ENCODE data around the gene IFFO2.

The IFFO2 gene

GRCh38 chr1:18938008-18938706 is 18.3 kb downstream of the IFFO2 start:
- in situ Hi-C loops (cut with MboI; ENCODE audit: low sequenced_read_pairs): no loop called here

DNA sequence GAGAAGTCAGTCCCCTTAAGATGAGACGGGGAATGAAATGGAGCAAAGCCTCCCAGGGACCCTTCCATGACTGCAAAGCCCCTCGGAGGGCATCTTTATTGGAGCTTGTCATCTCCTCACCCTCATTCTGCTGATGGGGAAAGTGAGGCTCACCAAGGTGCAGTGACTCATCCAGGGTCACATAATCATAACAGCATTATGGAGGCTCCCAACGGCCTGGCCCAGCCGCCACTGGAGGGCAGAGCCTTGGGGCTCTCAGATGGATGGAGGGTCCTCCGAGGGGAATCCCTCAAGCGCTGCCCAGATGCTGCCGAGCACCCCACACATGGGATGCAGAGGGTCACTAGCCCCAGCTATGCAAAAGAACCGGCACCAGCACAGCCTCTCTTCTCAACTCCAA is 18.9 kb downstream of the IFFO2 start:
- in situ Hi-C loops (cut with MboI; ENCODE audit: low sequenced_read_pairs): no loop called here

DNA sequence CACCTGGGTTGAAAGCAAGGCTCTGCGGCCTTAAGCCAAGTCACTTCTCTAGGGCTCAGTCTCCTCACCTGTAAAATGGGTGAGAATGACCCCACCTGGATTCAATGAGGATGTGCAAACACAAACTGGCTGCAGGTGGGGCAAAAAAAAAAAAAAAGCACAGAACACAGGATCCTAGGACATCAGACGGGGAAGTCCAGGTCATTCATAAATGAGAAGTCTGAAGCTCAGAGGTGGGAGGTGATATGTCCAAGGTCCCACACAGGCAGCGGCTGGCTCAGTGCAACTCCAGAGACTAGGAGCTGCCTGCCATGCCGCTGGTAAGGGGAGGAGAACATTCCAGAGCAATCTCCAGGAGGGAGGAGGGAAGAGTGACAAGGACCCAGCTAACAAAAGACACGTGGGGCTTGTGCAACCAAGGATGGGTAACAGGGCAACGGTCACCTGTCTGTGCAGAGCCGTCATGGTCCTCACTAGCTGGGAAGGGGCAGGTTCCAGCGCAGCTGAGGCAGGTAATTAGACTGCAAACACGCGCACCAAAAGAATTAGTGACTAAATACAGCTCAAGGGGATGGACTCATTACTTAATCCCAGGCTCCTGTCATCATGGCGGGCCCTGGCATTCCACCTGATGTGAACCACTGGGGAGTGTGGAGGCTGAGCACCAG is 19.5 kb downstream of the IFFO2 start:
- in situ Hi-C loops (cut with MboI; ENCODE audit: low sequenced_read_pairs): no loop called here

DNA sequence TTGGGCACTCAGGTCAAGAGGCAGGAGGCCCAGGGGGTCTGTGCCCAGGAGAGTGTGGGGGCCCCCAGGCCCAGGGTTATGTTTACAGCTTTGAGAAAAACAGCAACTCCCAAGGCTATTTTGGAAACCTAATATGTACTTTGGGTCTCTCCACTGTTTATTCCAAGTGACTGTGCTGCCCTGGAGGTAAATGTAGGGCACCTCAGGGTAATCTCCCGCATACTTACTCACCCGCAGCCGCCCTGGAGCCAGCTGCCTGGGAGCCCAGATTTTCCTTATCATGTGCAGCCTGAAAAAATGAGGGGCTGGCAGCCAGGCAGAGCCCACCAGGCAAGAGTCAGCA is 20.0 kb downstream of the IFFO2 start:
- in situ Hi-C loops (cut with MboI; ENCODE audit: low sequenced_read_pairs): no loop called here

DNA sequence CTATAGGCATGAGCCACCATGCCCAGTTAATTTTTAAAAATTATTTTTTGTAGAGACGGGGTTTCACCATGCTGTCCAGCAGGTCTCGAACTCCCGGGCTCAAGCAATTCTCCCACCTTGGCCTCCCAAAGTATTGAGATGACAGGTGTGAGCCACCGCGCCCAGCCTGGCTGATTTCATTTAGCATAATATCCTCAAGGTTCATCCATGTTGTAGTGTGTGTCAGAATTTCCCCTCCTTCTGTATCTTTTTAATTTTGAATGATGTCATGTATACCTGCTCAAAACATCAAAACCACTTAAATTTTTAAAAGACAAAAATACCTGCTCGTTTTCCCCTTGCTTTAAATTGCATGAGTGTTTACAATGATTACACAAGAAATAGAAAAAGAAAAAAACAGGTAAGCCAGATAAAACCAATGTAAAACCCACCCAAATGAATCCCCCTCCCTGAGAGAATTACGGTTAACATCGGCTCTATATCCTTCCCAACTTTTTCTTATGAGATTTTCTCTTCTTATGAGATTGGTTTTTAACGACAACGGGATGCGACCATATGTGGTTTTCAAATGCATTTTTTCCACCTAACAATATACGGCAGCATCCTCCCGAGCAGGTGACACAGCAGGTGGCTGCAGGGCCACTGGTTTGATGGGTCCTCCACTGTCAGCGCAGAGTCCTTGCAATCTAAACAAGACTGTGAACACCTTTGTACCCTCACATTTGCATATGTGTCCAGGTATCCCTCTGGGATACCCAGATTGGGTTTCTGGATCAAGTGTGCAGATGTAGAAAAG is 22.1 kb downstream of the IFFO2 start:
- in situ Hi-C loops (cut with MboI; ENCODE audit: low sequenced_read_pairs): no loop called here

- in situ Hi-C loops (cut with MboI; ENCODE audit: low sequenced_read_pairs): no loop called here
Measured at GRCh38 chr1:18932879-18933278, 23.6 kb downstream of the IFFO2 start.

GRCh38 chr1:18932387-18932786 is 24.1 kb downstream of the IFFO2 start:
- in situ Hi-C loops (cut with MboI; ENCODE audit: low sequenced_read_pairs): no loop called here

DNA sequence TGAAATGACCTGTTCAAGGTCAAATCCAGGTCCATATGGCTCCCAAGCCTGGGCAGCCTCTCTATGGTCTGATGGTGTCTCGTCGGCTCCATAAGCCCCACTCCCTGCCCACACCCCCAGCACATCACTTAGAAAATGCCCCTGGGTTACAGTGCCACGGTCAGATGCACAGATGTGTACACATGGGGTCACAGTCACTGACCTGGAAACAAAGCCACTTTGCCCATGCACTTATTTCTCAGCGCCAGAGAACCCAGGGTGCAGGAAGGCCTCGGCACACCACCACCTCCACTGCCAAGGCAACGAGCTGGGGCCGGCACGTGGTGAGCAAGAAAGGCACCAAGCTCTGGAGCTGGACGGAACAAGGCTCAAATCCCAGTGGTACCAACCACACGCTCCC is 24.7 kb downstream of the IFFO2 start:
- in situ Hi-C loops (cut with MboI; ENCODE audit: low sequenced_read_pairs): no loop called here

GRCh38 chr1:18929686-18930085 is 26.8 kb downstream of the IFFO2 start:
- in situ Hi-C loops (cut with MboI; ENCODE audit: low sequenced_read_pairs): no loop called here

DNA sequence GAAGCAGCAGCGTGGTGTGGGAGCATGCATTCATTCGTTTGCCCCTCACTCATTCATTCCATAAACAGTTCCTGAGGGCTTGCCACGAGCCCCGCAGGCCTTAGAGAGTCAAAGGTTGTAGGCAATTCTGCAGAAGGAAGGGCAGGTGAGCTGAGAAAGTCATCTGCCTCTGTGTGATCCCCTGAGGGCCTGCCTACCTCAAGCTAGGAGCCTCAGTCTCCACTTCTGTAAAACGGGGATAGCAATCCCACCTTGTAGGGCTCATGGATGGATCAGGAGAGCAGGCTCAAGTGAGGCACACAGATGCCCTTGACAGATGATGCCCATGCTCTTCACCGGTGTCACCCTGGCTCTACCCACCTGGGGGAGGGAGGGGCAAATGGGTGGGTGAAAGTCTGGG is 27.5 kb downstream of the IFFO2 start:
- in situ Hi-C loops (cut with MboI; ENCODE audit: low sequenced_read_pairs): no loop called here

GRCh38 chr1:18928406-18928805 is 28.1 kb downstream of the IFFO2 start:
- in situ Hi-C loops (cut with MboI; ENCODE audit: low sequenced_read_pairs): no loop called here

- in situ Hi-C loops (cut with MboI; ENCODE audit: low sequenced_read_pairs): no loop called here
Measured at GRCh38 chr1:18927654-18928272, 28.7 kb downstream of the IFFO2 start.

GRCh38 chr1:18927082-18927653 is 29.3 kb downstream of the IFFO2 start:
- in situ Hi-C loops (cut with MboI; ENCODE audit: low sequenced_read_pairs): no loop called here

DNA sequence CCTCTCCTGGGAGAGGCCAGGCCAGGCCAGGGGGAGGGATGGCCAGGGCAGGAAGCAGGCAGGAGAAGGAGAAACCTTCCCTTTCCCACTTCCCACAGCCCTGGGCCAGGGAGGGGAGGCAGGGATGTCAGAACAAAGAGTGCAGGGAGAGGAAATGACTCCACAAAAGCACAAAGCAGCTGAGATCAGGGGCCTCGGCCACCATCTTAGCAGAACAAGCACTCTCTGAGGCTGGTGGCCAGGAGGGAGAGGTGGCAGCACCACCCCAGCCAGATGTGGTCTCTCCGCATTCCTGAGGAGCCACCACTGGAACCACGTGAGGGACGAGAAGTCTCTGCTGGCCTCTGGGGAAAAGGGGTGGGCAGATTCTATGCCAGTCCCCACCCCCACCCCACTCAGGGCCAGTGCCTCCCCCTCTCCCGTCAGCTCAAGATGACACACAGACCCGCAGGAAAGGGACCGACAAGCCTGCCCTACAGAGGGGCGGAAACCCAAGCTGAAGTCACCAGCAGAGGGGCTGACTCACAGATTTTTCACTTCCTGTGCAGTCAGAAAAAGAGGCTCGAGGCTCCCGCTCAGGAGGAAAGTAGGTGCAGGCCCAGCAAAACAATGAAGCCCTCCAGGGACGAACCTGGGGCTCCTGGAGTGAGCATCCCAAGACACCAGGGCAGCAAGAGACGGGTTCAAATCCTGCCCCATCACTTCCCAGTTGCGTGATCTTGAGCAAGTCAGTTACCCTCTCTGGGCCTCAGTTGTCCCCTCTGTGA is 30.0 kb downstream of the IFFO2 start:
- in situ Hi-C loops (cut with MboI; ENCODE audit: low sequenced_read_pairs): no loop called here

- in situ Hi-C loops (cut with MboI; ENCODE audit: low sequenced_read_pairs): no loop called here
Measured at GRCh38 chr1:18925279-18925678, 31.2 kb downstream of the IFFO2 start.

- in situ Hi-C loops (cut with MboI; ENCODE audit: low sequenced_read_pairs): no loop called here
Measured at GRCh38 chr1:18924221-18924691, 32.2 kb downstream of the IFFO2 start.

GRCh38 chr1:18923756-18924211 is 32.7 kb downstream of the IFFO2 start:
- in situ Hi-C loops (cut with MboI; ENCODE audit: low sequenced_read_pairs): no loop called here

DNA sequence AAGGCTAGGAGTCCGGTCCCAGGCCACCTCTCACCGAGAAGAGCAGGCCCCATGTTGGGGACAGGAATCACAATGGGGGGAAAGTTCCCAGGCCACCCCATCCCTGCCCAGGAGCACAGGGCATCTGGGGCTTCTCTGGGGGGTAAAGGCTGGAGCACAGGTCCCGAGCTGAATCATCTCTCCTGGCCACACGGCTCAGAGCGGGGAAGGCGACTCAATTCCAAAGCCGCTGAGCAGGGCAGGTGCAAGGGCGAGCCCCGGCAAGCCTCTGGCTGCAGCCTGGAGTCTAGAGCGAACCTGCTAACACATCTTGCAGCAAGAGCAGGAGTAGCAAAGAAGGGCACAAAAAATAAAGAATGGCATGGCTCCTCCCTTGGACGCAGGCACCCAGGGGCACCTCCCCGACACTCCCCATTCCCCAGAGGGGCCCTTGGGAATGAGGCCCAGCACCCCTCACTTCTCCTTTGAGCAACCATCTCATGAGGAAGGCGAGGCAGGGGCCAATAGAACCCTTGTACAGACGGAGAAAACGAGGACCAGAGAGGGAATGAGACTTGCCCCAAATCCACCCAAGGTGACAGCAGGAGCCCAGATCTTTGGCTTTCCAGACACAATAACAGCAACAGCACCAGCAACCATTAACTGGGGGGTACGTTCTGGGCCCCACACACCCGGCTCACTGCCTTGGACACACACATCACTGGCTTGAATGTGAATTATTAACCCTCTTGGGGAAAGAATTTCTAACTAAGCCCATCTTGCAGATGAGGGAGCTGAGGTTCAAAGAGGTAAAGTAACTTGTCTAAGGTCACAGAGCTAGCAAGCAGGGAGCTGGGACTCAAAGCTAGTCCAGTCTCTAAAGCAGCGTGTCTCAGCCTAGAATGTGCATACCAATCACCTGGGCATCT is 33.4 kb downstream of the IFFO2 start:
- in situ Hi-C loops (cut with MboI; ENCODE audit: low sequenced_read_pairs): no loop called here

- in situ Hi-C loops (cut with MboI; ENCODE audit: low sequenced_read_pairs): no loop called here
Measured at GRCh38 chr1:18922319-18922726, 34.2 kb downstream of the IFFO2 start.
